ENCODE data around the gene SMAD7. TPM values are rescaled to one million over a fixed set of nuclear protein-coding genes. Genes with fewer than 3 reads are reported as not detected.

SMAD7 gene
- total RNA-seq, 2 donors from 2014 or later, result 80.8 to 107 TPM

DNA sequence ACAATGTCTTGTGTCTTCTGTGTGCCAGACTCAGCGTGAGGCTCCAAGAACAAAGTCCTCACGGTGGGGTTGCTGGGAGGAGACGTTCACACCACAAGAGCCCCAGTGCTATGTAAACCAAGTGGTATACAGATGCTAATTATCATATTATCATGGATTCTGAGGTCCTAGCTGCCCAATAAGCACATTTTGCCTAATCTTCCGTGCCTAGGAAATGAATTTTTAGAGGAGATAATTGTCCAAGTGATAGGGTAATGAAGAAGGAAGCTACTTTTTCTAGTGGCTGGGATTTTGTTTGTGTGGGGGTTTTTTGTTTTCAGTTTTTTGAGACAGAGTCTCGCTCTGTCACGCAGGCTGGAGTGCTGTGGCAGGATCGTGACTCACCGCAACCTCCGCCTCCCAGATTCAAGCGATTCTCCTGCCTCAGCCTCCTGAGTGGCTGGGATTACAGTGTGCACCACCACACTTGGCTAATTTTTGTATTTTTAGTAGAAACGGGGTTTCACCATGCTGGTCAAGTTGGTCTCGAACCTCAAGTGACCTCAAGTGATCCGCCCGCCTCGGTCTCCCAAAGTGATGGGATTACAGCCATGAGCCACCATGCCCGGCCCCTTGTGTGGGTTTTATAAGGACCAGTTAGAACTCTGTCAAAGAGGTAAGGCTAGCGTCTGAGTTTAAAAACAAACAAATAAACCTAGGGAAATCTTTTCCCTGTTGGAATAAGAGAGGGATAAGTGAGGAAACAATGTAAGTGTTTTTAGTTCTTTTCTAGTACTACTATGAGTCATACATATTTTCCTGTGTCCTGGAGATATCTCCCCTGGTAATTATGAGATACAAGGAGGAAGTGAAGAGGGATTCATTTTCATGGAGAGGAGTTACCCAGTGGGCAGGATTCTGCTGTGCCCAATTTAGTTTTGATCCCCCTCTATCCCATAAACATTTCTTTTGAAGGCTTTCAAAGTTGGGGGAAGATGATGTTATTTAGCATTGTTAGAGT lies 9.5 kb upstream of the SMAD7 start:
- H3K27ac ChIP-seq, result peak overlapping the region in 1 of 2 donors; percentile 19

DNA sequence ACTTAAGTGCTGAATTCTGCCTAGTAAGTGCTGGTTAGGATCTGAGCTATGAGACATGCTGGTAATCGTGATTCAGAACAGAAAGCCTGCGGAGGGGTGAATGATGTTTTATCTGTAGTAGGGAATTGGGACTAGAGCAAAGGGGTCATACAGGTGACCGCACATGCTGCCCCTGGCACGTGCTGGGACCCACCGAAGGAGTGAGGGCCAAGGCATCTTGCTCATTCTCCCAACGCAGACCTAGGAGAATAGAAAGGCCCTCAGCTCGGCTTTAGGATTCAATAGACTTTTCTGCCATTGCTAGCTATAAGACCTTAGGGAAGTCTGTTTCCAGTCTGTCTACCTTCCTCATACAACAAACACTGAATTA lies 8.8 kb upstream of the SMAD7 start:
- H3K27ac ChIP-seq, result no peak overlapping the region
- H3K9me3 ChIP-seq, result no peaks in the 10 kb centered on the region
- H3K36me3 ChIP-seq, result no peaks in the 10 kb centered on the region
- no peak for TF ChIP-seq CTCF (IDR thresholded peaks at IDR 0.05)
- ATAC-seq (ENCODE audit: insufficient number of reproducible peaks, low FRiP score, low read depth), result no peak
- H3K27me3 ChIP-seq (replicated peaks; ENCODE audit: insufficient read depth), result no peaks in the 10 kb centered on the region
- no peak for DNase-seq (ENCODE audit: low spot score)
- peaks cover 21 to 62% of the 10 kb centered on the region in 2 donors for H3K4me1 ChIP-seq (ENCODE audit: control insufficient read depth in 1 of 2, low read depth in 2 of 2)
- H3K4me3 ChIP-seq, result no peak overlapping the region

More for the DNA sequence above, 9.5 kb upstream of the SMAD7 start:
- DNase-seq (ENCODE audit: low spot score) (no peak), ATAC-seq (ENCODE audit: insufficient number of reproducible peaks, low FRiP score, low read depth) (no peak)
- H3K36me3 ChIP-seq, result no peaks in the 10 kb centered on the region
- TF ChIP-seq CTCF (IDR thresholded peaks at IDR 0.05), result no peak
- peaks cover 16 to 55% of the 10 kb centered on the region in 2 donors for H3K4me1 ChIP-seq (ENCODE audit: control insufficient read depth in 1 of 2, low read depth in 2 of 2)
- H3K9me3 ChIP-seq, result no peaks in the 10 kb centered on the region
- no peaks in the 10 kb centered on the region for H3K27me3 ChIP-seq (replicated peaks; ENCODE audit: insufficient read depth)
- H3K4me3 ChIP-seq, result no peak overlapping the region

- Histone ChIP-seq H3K36me3 (no peaks in the 10 kb centered on the region), H3K4me1 (ENCODE audit: control insufficient read depth in 1 of 2, low read depth in 2 of 2) (peaks cover 24 to 62% of the 10 kb centered on the region in 2 donors), H3K9me3 (no peaks in the 10 kb centered on the region), H3K27ac (no peak overlapping the region), H3K27me3 (replicated peaks; ENCODE audit: insufficient read depth) (no peaks in the 10 kb centered on the region), H3K4me3 (no peak overlapping the region)
- DNase-seq (ENCODE audit: low spot score) (no peak), ATAC-seq (ENCODE audit: insufficient number of reproducible peaks, low FRiP score, low read depth) (no peak)
- TF ChIP-seq CTCF (IDR thresholded peaks at IDR 0.05), result no peak
These were observed 8.2 kb upstream of the SMAD7 start for GRCh38 chr18:48958951-48959350.

DNA sequence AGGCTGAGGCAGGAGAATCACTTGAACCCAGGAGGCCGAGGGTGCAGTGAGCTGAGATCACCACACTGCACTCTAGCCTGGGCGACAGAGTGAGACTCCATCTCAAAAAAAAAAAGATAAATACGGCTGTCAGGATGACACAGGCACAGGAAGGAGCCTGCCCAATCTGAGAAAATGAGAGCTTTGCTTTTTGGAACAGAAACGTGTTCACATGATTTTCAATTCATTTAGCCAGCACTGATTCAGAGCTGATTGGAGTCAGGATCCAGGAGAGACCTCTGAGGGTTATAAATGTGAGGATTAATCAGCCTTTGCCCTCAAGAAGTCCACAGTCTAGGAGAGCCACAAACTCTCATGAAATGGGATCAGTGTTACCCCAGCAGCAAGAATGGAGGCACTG lies 6.9 kb upstream of the SMAD7 start:
- Histone ChIP-seq H3K9me3 (no peaks in the 10 kb centered on the region), H3K27me3 (replicated peaks; ENCODE audit: insufficient read depth) (no peaks in the 10 kb centered on the region), H3K4me3 (no peak overlapping the region), H3K27ac (peak overlapping the region; percentile 99 to 100), H3K36me3 (no peaks in the 10 kb centered on the region), H3K4me1 (ENCODE audit: control insufficient read depth in 1 of 2, low read depth in 2 of 2) (peaks cover 30 to 67% of the 10 kb centered on the region in 2 donors)
- no peak for TF ChIP-seq CTCF (IDR thresholded peaks at IDR 0.05)
- ATAC-seq (ENCODE audit: insufficient number of reproducible peaks, low FRiP score, low read depth) (no peak), DNase-seq (ENCODE audit: low spot score) (no peak)

DNA sequence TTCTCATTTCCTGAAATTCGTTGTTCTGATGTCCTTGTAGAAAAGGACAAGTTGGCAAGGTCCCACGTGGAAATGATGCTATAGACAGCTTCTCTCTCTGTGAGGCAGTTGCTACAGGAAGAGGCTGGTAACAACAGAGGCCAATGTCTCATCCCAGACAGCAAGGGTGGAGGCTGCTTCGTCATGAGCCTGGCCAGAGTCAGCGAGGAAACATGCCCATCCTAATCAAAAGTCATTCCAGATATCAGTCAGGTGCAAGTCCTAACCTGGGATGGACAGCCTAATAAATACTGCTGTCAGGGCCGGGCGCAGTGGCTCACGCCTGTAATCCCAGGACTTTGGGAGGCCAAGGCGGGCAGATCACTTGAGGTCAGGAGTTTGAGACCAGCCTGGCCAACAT lies 6.4 kb upstream of the SMAD7 start:
- TF ChIP-seq CTCF (IDR thresholded peaks at IDR 0.05), result no peak
- H3K4me1 ChIP-seq (ENCODE audit: control insufficient read depth in 1 of 2, low read depth in 2 of 2), result peaks cover 30 to 67% of the 10 kb centered on the region in 2 donors
- no peaks in the 10 kb centered on the region for H3K9me3 ChIP-seq
- peak overlapping the region; percentile 99 to 100 for H3K27ac ChIP-seq
- no peaks in the 10 kb centered on the region for H3K36me3 ChIP-seq
- ATAC-seq (ENCODE audit: insufficient number of reproducible peaks, low FRiP score, low read depth), result no peak
- DNase-seq (ENCODE audit: low spot score), result no peak
- H3K27me3 ChIP-seq (replicated peaks; ENCODE audit: insufficient read depth), result no peaks in the 10 kb centered on the region
- H3K4me3 ChIP-seq, result no peak overlapping the region

Data from thoracic aorta (tissue), 2 donors.